GM20000 (cell line): Measurements from ENCODE around the gene XRCC2.

ENCODE experiments used
- DNase-seq: peaks from one replicate; pipeline ENCODE4 v3.0.0; 2012; ENCODE audit warnings: low spot score
- TF ChIP-seq, protein P1 (sequence below): IDR thresholded peaks from 2 replicates; pipeline ENCODE4 v1.5.1; 2012; ENCODE audit warnings: mild to moderate bottlenecking, control low read depth; ENCODE audit errors: extremely low read depth, missing control alignments

The XRCC2 gene

GRCh38 chr7:152621426-152621825 is 54.5 kb downstream of the XRCC2 start:
- TF ChIP-seq, protein P1, sequence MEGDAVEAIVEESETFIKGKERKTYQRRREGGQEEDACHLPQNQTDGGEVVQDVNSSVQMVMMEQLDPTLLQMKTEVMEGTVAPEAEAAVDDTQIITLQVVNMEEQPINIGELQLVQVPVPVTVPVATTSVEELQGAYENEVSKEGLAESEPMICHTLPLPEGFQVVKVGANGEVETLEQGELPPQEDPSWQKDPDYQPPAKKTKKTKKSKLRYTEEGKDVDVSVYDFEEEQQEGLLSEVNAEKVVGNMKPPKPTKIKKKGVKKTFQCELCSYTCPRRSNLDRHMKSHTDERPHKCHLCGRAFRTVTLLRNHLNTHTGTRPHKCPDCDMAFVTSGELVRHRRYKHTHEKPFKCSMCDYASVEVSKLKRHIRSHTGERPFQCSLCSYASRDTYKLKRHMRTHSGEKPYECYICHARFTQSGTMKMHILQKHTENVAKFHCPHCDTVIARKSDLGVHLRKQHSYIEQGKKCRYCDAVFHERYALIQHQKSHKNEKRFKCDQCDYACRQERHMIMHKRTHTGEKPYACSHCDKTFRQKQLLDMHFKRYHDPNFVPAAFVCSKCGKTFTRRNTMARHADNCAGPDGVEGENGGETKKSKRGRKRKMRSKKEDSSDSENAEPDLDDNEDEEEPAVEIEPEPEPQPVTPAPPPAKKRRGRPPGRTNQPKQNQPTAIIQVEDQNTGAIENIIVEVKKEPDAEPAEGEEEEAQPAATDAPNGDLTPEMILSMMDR = no peak
- no peak for DNase-seq

DNA sequence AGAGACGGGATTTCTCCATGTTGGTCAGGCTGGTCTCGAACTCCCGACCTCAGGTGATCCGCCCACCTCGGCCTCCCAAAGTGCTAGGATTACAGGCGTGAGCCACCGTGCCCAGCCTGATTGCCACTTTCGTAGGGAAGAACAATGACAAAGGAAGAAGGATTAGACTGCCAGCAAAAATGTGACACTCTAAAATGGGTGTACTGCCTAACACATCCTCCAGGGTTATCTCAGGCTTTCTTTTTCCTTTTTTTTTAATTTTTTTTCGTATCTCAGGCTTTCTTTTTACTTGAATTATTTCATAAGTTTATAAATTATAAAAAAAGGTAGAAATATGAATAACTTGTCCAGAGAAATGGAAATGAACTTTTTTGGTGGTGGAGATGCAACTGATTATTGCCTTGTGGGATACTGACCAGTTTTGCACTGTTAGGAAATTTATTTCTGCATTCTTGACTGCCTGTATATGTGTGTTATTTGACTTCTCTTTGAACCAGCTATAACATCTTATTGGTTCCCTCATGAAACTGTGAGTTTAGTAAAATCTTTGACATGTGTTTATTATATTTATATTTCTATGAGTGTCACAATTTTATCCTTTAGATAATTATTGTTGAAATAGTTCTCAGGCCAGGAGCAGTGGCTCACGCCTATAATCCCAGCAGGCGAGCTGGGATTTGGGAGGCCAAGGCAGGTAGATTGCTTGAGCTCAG is 56.8 kb downstream of the XRCC2 start:
- TF ChIP-seq, protein P1 = no peak
- DNase-seq = no peak

DNA sequence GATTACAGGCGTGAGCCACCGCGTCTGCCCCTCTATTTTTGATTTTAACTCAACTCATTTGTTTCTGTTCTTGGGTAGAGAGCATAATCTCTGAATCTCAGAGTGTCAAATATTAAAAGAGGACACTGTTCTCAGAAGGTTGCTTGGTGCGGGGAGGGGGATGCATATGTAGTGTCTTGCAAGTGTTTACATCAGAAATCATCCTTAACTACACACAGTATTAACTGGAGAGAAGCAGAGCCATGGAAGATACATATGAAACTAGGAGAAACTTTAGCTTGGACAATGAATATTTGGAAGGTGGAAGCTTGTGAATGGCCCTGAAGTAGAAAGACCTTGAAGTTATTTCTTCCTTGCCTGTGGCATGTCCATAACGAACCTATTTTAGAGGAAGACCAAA is 57.5 kb downstream of the XRCC2 start:
- no peak for DNase-seq
- TF ChIP-seq, protein P1 = no peak

DNA sequence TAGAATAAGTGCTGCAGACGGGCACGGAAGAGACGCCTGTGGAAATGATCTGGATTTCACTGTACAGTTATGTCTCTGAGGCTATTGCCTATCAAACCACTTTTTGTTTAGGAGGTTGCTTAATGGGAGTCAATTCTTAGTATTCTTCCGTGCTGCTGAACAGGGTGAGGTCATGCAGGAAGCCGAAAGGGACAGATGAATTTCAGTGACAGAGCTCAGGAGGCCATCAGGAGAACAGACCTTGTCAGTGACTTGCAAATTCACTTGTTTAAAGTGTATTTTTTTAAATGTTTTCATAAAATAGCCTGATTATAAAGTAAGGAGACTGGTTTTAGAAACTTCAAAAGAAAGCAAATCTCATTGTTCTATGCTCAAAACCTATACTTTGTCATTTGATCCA is 58.9 kb downstream of the XRCC2 start:
- no peak for DNase-seq
- TF ChIP-seq, protein P1 = no peak

- DNase-seq = no peak
- TF ChIP-seq, protein P1 = no peak
Observed at GRCh38 chr7:152615031-152615741, 60.8 kb downstream of the XRCC2 start.

DNA sequence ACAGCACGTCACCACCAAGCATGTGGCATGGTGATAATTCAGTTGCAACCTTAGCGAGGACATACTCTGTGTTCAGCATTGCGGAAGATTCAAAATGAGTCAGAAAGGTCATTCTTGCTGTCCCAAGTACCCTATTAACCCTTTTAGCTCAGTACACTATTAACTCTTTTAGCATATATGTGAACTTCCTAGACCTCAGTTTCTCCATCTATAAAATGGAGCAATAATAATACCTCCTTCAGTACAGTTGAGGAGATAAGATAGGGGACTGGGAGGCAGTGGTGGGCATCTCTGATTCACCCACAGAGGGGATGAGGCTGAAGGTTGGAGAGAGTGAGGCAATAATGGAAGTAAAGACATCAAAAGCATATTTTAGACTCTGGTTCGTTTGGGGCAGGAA is 67.3 kb downstream of the XRCC2 start:
- DNase-seq = no peak
- TF ChIP-seq, protein P1 = no peak

GRCh38 chr7:152608208-152608607 is 67.7 kb downstream of the XRCC2 start:
- TF ChIP-seq, protein P1 = no peak
- DNase-seq = no peak
